Hindlimb muscle (tissue), 1 donor: ENCODE measurements around the gene TRPM3. TPM values are rescaled to one million over a fixed set of nuclear protein-coding genes. Genes with fewer than 3 reads are reported as not detected.
A peak's percentile ranks its signal among the peaks of the same experiment; 100 is the strongest.

ENCODE experiments used
- DNase-seq: peaks from one replicate; pipeline ENCODE4 v3.0.0-alpha.2; 2013
- polyA plus RNA-seq: library from polyadenylated mRNA; unstranded; fragments of 120-200 nt; gene quantifications from one replicate; pipeline ENCODE4 v1.2.1, GENCODE V29; 2013; ENCODE audit not compliant: insufficient read length

The TRPM3 gene
- polyA plus RNA-seq, 1 donor = 0.25 TPM

DNA sequence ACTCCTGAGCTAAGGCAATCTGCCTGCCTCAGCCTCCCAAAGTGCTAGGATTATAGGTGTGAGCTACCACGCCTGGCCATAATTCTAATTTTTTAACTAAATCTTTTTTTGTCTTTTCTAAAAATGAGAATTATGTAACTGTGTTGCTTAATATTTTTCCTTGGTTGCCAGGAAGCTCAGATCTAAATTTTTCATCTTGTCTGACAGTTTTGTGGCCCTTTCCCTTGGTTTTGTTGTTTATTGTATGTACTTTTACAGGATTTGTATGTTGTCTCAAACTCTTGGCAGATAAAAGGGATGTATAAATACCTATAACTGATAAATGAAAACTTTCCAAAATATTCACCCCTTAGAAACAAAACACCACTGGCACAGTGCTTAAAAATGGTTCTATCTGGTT lies 618.7 kb downstream of the TRPM3 start:
- no peak for DNase-seq

DNA sequence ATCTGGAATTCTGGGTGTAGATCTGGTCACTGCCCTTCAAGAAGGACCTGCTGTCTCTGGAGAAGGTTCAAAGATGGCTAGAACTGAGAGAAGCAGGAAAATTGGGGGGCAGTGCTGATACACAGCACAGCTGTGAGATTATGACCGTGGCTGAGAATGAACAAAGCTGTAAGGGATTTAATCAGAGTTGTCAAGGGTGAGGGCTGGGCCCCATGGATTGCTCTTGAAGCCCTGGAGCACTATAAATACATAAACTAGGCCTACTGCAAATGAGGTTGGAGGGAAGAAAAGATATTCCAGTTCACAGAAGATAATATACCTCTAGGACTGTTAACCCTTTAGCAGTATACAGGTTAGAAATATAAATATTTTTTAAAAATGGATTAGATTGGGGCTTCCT lies 620.6 kb downstream of the TRPM3 start:
- no peak for DNase-seq

DNA sequence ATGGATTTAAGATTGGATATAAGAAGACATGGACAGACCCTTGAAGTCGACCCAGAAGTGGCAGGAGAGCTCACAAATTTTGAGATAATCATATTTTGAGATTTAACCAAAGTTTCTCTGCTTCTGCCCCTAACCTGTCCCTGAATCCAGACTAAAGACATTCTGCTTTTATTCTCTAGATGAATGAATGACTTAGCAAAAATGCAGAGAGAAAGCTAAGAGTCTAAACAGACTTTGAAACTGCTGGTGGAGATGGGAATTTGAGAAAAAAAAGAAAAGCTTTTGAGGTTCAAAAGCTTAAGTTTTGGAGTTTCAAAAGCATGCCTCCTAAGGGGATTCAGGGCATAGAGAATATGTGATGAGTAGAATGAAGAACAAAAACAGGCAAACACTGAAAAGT lies 621.8 kb downstream of the TRPM3 start:
- no peak for DNase-seq

DNA sequence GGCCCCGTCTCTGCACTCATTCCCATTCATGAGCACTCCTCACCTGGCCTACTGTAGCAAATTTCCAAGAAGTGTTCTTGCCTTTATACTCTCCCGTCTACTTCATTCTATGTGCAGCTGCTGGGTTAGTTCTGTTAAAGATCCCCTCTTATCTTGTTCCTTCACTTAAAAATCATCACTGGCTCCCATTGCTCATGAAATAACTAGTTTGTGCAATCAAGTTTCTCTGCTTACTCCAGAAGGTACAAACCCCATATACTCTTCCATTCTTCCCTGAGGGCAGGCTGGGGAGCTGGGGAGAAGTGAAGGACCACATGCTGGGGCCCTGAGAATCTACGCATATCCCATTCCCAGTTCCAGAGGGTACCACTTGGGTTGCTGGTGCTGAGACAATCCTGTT lies 622.6 kb downstream of the TRPM3 start:
- no peak for DNase-seq

DNA sequence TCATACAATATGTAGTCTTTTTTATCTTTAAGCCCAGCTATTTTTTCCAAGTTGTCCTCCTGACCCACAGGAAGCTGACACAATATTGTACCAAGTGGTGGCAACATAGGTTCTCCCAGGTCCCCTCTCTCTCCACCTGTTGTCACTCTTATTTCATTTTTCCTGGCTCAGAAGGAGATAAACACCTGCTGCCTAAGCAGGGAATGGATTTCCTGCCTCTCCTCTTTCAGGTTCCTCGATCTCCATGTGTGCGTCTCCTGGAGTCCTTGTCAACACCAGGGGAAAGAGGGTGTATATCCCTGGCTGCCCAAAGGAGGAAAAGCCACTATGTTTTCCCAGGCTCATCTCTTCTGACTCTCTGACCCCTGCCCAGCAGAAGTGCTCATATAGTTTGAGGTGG lies 625.2 kb downstream of the TRPM3 start:
- DNase-seq = no peak

DNA sequence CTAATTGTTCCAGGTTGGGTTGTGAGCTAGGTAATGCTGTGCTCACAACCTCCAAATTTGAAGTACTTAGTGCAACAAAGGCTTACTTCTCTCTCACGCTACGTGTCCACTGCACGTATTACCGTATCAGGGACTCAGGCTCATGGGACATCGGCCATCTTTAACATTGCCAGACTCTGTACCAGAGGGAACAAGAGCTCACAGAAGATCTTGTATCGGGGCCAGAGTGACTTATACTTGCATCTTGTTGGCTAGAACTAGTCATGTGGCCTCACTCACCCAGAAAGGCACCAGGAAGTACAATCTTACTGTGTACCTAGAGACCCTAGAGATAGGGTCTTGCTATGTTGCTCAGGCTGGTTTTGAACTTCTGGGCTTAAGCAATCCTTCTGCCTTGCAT lies 625.9 kb downstream of the TRPM3 start:
- DNase-seq = no peak

DNA sequence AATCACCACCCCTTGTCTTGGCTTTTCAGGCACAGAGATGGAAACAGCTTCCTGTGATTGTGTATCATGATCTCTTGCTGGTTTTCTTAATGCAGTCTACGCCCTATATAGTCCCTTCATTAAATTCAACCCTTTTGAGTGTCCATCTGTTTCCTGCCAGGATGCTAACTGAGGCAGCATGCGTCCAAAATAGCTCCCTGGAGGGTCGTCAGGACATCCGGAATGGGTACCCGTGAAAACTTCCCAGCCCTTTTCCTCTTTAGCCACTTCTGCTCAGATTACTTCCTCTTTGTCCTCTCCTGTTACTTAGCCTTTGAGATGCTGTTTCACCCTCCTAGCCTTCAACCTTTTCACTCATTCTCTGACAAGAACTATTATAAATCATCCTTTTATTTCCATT lies 627.2 kb downstream of the TRPM3 start:
- DNase-seq = no peak

DNA sequence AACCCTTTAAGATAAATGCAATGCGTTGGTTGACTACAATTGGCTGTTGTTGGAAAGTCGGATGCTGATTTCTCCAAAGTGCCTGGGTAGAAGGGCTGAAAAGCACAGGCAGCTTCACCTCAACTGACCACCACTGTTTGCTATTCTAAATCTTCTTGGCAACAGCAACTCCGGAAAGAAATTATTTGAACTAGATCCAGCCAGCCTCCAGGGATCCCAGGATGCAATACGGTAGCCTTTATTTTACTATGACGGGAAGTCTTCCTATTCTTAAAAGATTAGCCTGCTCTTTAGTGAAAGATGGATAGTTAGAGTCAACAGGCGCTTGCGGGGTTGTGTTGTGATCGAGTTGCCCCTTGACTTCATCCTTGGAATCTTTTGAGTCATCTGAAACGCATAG lies 628.4 kb downstream of the TRPM3 start:
- DNase-seq = no peak

DNA sequence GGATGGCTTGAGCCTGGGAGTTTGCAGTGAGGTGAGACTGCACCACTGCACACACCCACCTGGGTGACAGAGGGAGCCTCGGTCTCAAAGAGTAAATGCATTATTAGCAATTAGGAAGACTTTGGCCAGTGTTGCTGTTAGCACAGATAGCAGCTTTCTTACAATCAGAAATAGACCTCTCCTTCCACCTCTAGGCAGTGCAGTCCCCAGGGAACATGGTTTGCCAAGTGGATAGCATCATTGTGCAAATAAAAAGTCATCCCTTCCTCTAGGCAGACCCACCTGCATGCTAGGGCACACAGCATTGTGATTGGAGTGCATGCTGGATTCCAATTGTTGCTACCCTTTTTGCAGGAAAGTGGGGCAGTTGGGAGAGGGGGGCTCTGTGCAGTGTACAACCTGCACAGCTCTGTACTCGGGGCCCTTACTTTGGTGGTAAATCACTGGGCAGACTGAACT lies 629.1 kb downstream of the TRPM3 start:
- no peak for DNase-seq

DNA sequence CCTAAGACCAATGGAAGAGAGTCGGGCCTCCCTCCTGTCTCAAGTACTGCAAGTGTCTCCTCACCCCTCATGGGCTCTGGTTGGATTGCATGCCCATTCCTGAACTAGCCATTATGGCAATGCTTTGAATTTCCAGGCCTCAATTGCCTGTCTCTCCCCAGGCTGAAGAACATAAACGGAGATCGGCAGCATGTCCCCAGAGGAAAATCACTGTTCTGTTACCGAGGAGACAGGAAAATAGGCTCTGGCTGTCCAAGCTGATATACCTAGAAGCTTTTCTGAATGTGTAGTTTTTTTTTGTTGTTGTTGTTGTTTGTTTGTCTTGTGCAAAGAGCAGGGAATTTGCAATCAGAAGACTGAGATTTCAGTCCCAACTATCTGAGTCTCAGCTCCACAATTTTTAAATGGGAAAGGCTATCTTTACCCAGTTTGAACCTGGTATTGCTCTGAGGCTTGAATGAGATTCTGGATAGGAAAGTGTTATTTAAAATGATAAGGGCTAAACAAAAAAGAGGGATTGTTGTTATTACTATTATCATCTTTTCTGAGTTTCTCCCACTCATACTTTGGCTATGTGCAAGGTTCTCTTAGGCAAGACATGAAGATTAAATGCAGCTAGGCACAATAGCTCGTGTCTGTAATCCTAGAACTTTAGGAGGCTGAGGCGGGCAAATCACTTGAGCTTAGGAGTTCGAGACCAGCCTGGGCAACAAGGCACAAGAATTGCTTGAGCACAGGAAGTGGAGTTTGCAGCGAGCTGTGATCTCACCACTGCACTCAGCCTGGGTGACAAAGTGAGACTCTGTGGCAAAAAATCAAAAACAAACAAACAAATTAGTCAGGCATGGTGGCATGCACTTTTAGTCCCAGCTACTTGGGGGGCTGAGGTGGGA lies 629.7 kb downstream of the TRPM3 start:
- DNase-seq = no peak

DNA sequence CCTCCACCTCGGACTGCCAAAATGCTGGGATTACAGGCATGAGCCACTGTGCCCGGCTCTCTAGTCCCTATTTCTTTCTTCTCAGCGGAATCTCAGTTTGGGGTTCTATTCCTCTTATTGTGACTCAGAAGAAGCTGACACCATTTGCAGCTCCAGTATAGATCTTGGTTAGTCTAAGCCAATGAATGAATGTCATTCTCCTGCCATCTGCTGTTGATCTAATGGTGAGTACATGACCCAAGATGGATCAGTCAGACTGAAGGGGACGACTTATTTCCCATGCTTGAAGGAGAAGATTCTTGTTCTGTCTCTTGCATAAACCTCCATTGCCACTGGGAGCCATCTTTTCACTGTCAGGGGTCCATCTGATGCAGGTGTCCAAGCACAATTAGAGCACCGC lies 630.9 kb downstream of the TRPM3 start:
- DNase-seq = no peak

DNA sequence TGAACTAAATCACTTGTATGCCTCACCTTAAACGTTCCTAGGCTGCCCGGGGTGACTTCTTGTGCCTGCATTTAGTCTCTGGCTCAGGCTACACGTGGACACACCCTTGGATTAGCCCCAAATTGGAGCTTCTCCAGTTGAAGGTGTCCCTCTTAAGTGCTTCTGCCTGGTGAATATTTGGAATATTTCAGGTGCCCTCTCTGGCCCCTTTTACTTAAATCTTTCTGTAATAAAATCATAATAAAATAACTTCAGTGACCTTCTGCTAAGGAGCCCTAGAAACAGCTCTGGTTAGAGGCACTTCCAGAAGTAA lies 632.7 kb downstream of the TRPM3 start:
- no peak for DNase-seq

DNA sequence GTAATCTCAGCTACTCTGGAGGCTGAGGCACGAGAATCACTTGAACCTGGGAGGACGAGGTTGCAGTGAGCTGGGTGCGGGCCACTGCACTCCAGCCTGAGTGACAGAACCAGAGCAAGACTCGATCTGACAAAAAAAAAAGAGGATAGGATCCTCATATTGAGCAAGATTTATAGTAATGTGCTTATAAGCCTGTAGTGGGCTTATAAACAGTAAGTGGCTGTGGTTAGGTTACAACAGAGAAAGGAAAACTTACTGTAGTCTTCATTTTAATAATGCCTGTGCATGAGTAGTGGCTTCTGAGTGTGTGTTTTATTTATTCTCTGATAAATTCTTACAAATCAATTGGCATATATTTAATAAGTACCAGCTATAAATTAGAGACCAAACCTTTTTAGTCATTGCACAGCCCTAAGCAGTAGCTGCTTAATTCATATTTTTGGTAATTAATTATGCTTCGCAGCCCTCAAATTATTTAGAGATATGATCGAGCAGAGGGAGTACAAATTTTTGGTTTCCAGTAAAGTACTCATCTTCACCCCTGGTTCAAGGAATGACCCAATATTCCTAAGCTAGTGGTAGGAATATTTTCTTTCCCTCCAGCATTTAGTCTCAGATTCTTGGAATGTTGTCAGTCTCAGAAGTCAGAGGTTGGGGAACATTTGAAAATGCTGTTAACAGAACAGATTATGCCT lies 633.2 kb downstream of the TRPM3 start:
- DNase-seq = no peak

DNA sequence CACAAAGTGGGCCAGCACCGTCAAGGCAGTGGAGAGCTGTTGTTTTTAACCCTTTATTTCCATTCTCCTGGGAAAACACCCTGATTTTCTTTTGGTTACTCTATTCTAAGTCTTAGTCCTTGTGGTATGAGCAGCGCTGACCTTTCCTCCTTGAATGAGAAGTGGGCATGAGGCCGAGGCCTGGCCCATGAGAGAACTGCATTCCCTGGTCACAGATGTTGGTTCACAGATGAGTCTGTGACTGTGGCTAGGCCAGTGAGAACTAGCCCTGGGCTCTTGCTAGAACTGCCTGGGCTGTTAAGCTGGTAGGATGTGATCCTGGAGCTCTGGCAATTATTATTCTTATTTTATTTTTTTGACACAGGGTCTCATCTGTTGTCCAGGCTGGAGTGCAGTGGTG lies 635.3 kb downstream of the TRPM3 start:
- no peak for DNase-seq

DNA sequence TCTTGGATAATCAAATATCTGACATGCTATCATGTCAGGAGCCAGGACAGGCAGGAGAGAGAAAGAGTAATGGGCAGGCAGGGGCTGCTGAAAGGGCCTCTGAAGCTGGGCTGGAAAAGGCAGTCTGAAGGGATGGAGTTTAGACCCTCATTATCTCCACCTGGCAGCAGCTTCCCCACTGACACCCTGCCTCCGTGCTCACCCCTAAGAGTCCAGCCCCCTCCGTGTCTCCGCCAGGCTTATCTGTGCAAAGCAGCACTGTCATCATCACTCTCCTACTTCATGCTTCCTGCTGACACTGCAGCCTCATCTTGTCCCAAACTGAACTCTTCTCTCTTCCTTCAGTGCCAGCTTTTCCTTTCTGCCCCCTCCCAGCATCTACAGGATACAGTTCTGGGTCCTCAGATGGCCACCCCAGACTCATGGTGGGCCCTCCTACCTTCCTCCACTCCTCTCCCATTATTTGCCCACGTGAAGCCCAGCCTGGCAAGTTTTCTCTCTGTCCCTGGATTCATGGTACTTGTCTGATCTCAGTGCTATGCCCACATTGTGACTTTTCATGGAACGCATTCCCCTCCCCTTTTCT lies 636.1 kb downstream of the TRPM3 start:
- no peak for DNase-seq

DNA sequence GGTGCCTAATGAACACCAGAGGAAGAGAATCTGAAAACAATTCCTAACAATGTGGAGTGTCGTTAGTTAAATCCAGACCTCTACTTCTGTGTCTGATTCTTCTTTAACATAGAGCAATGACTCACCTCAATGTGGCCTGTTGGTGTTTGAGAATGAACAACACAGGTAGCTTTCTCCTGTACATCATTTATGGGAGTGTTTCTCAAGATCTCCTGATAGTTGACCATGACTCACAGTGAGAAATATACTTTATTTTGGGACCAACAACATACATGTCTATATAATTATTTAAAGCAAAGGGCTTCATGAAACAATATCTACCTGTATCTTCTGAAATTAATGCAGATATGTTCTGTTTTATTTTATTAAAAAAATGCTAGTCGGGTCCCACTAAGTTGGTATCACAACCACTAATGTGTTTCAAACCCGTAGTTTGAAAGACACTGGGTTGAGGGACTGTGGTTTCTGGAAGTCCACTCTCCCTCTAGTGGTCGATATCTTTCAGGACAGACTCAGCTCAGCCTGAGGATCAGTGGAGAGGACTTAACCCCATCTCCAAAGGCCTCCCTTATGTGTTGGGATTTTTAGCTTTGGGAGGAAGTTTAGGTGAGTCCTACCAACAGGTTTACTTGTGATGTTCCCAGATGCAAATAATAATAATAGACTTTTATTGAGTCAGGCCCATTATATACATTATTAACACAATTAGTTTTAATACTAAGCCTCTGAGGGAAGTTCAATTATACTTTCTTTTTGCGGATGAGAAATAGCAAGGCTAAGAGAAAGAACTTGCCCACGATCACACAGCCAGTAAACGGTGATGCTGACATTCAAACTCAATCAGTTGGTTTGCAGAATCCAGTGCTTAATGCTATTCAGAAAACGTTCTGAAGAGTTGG lies 636.9 kb downstream of the TRPM3 start:
- peak; percentile 41 for DNase-seq

DNA sequence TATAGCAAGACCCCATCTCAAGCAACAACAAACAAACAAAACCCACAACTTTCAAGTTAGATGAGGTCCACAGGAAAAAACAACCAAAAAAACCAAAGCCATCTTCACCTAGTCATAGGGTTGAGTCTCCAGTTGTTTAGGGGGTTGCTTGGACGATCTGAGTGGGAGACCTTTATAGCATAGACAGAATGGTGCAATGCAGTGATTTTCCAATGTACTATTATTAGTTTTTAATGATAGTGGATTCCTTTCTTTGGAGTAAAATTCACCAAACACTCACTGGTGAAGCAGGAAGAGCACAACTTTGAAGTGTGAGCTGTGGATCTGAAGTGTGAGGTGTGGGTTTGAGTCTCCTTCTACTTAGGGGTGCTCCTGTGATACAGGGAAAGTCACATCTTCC lies 640.0 kb downstream of the TRPM3 start:
- DNase-seq = no peak

DNA sequence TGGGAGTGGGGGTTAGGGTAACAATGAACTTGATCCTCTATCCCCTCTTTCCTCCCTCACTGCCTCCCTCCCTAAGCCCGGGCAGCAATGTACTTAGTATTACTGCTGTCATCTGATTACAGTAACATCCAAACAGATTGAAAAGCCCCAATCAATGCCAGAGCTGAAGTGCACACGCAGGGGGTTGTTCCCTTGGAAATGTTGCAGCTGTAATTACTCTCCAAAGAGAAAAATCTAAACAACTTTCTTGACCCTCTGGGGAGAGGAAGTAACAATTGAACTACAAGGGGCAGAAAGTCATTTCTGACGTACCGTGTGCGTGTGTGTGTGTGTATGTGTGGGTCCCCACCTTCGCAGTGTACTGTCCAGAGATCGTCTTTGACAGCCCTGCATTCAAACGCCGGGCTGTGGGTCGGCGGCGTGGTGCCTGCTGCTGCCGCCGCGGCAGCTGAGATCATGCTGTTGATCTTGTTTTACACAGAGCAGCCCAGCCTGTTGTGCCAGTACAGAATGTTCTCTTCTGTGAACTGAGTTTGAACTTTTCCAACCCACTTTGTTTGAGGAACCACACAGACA lies 640.9 kb downstream of the TRPM3 start:
- peak; percentile 38 for DNase-seq

DNA sequence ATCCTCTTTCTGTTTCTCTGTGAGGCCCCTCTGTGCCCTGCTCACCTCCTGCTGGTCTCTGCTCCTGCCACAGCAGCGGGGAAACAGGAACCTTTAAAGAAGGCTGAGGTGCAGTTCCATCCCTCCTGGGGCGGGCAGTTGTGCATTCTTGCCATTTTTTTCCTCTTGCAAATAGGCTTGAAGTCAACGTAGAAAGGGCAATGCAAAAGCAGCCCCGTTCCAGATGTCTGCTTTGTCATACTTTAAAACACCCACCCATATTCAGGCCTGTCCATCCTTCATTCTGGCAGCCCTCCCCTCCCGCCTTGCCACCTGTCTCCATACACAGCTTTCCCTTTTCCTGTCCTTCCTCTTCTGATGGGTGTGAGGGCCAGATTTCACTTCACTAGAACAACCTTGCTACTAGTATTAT lies 641.5 kb downstream of the TRPM3 start:
- no peak for DNase-seq
